GM19351 (cell line): ENCODE results near the gene NEDD4L.
"Not testable (repeated sequence)": the region's sequence is repeated elsewhere in the genome, so short reads cannot be mapped to it uniquely, and the experiment has no call there.

Experiments
- ATAC-seq: cut with Tn5 transposase; IDR thresholded peaks from one replicate; pipeline ENCODE4 v1.9.1; 2021; ENCODE audit warnings: mild to moderate bottlenecking, moderate library complexity; ENCODE audit not compliant: unreplicated experiment

Gene NEDD4L

DNA sequence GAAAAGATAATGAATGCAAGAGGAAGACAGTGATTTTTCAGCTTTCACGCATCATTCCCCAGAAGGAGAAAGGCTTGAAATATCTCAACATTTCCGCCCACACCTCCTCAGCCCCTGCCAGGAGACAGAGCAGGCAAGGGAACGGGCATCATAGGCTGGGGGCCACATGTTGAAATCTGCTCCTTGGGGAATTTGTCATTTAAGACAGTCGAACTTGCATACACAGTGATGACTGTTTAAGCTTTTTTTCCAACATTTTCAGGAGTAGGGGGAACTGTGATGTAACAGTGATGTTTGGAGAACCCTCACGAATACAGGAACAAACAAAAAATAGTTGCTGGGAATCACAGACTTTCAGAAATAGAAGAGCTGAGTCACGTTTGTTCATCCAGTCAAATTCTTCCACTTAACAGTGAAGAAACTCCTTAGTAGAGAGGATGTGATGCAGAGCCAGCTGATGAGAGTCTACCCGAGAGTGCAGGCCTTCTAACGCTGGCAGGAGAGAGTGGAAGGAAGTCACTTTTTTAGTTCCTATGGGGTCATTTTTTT, 318.1 kb downstream of the NEDD4L start:
- no peak for ATAC-seq

DNA sequence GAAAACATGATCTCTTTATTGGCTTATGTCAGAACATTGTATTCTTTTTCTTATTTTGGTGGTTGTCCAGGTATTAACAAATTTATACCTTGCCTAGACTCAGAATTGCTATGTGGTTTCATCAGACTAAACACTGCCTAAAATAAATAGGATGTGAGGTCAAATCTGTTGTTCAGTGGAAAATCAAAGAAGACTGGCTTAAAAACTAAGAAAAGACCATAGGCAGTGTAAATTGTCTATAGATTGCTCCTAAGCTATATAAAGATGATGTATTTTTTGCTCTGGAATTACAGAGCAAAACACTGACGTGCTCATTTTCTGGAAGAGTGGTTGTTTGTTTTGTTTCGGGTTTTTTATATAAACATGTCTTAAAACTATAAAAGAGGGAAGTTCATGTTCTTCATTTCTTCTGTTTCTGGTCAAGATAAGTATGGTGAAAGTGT, 318.8 kb downstream of the NEDD4L start:
- no peak for ATAC-seq

DNA sequence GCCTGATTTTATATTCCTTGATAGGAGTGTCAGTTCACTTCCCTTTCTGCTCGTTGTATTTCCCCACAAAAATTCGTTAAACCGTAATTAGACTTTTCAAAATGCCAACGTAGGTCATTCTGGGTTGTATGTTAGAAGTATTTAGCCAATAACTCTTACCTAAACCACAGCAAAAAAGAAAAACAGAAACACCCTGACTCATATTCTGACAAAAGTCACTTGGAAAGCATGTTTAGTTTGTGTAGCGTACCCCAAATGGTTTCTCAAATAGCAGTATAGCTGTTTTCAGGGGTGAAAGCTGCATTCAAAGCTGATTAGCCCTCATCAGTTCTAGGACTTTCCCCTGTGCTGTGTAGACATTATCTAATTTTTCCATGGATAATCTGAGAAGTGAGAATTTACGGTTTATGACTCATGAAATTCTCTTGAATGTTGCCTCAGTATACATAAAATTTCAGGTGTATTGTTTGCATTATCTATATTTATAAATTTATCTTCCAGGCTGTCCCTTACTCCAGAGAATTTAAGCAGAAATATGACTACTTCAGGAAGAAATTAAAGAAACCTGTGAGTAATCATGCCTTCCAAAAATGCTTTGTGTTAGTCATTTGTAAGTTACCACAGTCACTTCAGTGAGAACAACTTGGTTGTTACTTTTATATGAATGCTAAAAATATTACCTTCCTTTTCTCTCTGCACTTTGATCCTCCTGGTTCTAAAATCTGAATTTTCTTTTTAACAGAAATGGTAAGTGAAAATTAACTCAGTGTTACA, 319.9 kb downstream of the NEDD4L start:
- ATAC-seq = no peak

DNA sequence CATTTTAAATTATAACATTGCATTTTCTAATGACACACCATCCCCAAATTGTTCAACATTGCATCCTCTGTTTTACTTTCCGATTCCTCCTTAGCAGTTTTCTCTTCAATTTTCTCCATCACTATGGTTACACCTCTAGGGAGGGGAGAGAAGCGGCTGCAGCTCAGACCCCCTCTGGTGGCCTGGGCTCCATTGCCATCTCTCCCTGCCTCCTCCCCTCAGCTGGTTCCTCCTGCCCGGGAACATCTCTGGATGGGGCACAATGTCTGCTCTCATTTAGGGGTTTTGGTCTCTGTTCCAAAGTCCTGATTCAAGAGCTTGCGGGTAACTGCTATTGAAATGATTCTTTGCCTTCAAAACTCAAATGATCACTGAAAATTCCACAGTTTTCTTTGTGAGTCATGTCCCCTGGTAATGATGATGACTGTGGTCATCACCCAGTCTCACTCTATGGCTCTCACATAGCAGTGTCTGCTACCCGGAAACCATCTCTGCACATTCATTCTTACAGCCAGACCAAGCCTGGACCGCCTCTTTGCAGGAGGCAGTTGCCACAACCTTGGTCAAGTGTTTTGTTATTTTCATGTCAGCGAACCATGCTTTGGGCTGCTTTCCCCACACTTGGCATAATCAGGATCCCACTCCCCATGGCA, 321.0 kb downstream of the NEDD4L start:
- no peak for ATAC-seq

DNA sequence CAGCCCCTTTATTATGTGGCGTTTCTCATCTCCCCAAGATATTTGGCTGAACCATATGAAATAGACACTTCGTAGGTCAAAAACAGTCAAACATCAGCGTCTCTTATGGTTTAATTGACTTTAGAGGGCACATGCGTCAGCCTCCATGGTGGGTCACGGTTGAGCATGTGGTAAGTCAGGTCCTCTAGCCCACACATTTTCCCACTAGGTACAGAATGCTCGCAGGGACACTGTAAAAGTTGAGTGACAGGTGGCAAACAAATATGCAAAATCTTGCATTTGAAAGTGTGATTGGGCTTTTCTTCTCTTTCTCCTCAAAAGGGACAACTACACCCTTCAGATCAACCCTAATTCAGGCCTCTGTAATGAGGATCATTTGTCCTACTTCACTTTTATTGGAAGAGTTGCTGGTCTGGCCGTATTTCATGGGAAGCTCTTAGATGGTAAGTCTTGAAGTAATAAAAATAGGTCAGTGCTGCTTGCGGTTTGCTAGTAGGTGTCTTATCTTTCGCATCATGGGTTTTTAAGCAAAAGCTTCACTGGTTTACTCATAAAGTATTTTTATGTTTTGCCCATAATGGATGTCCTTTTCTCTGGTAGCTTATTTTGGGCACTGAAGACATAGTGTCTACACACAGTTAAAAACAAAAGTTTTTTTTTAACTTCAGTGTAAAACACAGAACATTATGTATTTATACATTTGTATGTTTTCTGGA, 323.6 kb downstream of the NEDD4L start:
- no peak for ATAC-seq

DNA sequence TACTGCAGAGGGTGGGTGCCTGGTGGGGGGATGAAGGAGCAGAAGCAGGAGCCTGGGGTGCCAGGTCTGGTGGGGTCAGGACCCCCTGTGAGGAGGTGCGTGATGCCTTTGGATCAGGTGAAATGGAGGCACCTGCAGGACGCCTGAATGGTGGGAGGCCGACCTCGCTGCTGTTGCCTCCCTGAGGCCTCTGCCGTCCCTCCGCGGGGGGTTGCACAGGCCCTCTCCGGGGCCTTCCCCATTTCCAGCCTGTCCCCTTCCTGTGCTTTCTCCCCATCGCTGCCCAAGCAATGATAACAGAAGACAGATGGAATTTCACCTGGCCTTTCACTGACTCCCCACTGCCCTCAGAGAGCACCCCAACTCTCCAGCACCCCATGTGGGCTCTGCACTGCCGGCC, 325.6 kb downstream of the NEDD4L start:
- no peak for ATAC-seq

DNA sequence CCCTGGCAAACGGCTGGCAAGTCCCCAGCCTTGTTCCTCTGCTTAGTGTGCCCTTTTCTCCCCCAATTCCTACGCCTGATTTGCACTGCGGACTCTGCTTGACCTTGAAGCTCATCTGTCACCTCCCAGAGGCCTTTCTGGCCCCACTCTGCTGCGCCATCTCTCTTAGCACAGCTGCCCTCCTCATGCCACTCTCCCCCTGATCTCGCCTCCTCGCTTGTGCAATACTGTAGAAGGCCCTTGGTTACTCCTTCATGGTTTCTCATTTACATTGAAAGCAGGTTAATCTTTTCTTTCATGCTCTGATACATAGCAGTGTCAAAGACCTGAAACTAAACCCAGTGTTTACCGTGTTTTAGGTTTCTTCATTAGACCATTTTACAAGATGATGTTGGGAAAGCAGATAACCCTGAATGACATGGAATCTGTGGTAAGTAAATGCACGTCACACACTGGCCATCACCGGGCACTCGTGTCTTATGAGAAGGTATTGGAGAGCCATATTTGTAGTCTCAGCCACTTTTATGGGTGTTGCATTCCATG, 326.1 kb downstream of the NEDD4L start:
- ATAC-seq = no peak

DNA sequence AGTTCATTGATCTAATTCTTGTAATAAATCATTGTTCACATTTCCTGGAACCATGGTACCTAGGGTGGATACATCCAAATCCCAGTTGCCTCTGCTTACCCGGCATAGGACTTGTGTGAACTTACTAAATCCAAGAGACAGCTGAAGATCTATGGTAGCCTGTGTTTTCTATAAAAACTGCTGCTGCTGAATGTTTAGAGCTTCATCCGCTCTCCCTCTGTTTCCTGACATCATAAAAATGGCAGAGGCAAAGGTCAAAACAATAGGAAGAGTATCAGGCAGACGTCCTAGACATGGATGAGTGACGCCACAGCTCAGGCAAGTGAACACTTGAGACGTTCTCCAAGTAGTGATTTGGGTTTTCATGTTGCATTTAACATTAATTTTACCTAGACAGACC, 326.6 kb downstream of the NEDD4L start:
- ATAC-seq = no peak

DNA sequence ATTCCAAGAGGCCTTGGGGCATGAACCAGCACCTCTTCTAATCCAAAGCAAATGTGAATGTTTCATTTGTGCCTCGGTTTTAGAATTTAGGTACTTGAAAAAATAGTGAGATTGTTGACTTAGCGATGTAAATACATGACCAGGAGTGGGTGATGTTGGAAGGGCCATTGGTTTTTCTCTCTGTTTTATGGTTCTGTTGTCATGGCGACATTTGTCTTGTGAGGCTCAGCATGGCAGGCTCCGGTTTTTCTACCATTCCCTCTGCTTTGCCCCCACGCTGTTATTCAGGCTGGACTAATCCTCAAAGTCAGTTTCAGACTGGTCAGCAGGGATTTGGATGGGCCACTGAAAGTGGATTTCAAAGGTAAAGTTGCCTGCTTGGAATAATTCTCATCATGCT, 329.5 kb downstream of the NEDD4L start:
- no peak for ATAC-seq

DNA sequence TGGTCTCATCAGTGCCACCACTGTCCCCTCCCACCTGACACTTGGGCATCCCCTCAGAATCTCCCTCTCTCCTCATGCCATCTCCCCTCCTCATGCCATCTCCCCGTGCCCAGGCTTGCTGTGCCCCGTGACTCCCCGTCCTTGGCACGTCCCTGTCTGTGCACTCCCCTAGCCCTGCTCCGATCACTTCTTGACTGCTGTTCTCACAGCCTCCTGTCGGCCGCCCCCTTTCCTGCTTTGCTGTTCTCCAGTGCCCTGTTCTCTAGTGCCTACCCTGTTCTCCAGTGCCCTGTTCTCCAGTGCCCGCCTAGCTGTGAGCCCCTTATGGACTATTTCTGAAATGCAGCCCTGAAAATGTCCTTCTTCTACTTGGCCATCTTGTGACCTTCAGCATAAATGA, 331.0 kb downstream of the NEDD4L start:
- no peak for ATAC-seq

DNA sequence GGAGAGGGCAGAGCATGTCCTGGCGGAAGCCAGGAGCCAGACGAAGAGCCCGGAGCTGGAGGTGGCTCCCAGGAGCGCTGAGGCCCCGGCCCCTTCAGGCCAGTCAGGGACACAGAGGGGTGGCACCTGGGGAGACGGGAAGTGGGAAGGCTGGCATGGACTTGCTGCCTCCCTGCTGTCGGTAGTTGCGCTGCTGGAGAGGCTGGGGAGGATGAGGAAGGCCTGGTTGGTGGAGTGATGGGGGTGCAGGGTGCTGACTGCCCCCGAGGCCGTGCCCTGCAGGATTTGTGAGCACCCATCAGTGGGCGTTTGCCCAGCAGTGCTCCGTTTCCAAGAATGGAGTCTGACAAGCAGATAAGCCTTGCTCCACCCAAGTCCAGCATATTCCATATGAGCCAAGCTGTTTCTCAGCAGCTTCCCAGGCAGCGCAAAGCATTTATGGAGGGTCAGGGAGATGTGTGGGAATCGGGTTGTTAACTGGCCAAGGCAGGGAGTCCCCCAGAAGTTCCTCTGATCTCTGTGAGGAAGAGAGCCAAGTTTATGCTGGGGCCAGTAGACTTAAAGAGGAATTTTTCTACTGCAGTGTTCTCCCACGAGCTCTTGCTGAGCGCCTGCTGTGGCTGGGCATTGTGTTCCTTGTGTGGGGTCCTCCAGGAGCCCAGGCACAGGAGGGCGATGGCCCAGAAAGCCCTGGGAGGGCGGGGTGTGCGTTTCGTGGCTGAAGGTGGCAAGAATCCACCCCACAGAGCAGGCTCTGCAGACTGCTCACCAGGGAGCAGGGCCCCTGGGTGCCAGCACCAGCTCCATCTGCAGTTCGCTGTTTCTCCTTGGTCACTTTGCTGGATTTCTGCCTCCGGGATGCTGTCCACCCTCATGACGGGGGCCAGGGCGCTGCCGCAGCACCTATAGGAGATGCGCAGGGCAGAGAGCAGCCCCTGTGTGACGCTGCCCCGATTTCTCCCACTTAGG, 334.7 kb downstream of the NEDD4L start:
- ATAC-seq = no peak

DNA sequence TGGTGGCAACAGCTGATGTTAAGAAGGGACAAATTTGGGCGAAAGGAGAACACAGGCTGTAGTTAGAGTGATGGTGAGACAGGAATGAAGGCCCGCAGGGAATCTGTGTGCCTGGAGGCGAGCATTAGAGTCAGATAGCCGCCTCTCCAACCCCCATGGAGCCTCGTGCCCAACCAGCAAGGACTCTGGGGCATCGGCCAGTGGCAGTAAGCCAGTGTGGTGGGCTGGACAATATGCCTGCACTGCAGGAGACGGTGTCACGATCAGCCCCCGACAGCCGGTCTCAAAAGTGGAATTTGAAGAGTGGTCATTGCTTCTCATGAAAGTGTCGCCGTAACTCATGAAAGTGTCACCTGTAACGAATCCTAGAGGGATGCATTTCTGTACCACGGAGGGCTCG, 335.4 kb downstream of the NEDD4L start:
- ATAC-seq = no peak

DNA sequence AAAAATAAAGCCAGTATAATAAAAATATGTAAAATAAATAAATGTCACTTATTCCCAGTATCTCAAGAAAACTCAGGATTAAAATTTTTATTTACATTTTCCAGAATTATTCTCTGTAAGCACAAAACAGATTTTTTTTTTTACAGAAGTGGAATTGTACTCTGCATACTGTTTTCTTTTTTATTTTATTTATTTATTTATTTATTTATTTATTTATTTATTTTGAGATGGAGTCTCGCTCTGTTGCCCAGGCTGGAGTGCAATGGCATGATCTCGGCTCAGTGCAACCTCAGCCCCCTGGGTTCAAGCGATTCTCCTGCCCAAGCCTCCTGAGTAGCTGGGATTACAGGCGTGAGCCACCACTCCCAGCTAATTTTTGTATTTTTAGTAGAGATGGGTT, 336.1 kb downstream of the NEDD4L start:
- ATAC-seq = not testable (repeated sequence)

DNA sequence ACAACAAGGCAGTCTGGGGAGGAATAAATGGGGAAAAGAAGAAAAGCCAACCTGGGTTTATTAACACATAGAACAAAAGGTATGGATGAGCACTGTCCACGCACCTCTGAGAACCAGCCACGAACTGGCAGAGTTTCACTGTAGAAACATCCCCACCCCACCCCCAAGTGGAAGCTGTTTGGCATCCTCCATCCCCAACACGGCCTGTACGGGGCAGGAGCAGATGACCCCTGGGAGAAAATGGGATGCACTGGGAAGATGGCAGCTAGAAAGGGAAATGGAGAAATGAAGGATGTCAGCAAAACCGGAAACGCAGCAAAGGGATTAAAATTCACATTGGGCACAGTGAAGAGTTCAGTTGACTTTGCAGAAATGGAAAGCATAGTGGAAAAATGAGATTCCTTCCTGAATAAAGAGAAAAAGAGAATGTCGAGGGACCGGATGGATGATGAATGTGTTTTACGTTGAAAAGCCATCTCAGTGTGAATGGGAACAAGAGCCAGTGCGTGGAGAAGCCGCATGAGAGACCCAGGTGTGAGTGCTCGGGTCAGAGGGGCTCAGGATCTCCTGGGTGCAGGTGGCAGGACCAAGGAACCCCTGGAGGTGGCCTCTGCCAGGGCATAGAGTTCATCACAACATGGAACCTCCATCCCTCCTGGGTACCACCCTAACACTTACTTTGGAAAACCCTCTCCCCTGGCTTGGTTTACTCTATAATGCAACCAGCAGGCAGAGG, 337.8 kb downstream of the NEDD4L start:
- no peak for ATAC-seq

DNA sequence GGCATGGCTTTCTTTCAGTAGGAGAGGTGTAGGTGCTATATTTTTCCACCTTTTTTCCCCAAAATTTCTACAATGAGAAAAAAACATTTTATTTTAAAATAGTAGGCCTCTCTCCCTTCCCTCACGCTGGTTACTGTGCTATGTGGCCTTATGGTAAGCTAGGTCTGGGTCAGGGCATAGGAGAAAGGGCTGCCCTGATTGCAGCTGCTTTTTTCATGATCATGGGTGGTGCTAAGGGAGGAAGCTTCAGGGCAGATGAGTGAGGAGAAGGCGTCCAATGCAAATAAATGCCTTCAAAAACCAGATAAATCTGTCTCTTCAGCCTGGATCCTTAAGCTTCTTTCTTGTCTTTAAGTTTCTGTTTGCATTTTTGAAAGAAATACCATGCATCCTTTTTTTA, 338.4 kb downstream of the NEDD4L start:
- no peak for ATAC-seq

DNA sequence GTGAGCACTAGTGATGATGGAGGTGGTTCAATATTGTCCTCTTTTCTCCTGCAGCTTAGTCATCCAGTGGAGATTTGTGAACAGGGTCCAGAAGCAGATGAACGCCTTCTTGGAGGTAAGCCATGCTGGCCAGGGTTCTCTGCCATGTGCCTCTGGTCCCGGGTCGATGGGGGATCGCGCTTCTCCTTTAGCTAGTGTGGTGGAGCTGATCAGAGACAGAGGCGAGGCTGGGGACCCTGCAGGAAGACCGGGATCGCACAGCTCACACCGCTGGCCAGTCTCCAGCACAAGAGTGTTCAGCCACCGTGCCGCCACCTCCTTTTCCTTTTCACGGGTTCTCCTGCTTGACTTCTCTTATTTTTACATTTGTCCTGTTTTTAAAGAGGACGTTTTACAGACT, 341.4 kb downstream of the NEDD4L start:
- ATAC-seq = no peak

DNA sequence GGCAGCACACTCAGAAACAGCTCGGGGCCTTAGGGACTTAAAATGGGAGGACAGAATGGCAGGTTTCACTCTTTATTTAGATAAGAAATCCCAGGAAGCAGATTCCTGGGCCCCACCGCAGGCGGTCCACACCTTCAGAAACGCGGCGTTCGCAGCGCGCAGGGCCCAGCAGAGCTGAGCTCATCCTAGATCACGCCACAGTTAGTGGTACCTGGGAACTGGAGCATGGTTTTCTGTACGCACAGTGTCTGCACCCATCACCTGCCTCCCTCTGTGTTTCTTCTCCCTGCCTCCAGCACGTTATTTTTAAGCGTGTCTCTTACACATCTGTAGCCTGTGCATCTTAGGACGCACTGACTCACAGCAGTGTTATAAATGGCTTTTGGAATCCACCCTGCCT, 342.8 kb downstream of the NEDD4L start:
- ATAC-seq = no peak

DNA sequence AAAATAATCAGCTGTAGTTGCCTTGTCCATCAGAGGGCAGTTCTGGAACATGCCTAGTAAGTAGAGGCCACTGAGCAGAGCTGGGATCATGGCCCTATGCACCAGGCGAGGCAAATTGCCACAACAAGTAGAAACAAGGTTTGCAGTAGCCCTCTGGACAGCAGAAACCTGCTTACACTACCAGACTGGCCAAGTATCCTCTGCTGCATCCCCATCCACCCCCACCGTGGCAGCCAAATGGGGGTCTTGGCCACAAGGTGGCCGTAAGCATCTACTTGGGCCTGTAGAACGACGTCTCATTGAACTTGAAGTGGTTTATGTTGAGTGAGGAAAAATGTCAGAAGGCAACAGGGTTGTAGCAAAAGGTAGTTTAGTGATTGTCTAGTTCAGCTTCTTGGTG, 343.7 kb downstream of the NEDD4L start:
- ATAC-seq = no peak

DNA sequence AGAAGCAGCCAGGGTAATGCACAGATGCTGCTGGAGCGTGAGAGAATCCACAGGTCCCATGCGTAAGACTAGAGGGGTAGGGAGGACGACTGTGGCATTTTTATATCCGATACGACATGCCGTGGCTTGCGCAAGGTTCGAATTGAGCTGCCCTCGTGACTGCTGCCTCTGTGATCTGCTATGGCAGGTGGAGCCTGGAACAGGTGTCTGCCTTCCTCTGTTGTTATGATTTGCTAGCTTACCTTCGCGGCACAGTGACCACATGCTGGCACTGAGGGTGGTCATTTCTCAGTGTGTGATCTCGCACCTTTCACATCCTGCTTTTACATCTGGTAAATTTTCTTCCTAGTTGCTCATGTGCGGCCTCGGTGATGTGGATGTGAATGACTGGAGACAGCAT, 344.7 kb downstream of the NEDD4L start:
- no peak for ATAC-seq

DNA sequence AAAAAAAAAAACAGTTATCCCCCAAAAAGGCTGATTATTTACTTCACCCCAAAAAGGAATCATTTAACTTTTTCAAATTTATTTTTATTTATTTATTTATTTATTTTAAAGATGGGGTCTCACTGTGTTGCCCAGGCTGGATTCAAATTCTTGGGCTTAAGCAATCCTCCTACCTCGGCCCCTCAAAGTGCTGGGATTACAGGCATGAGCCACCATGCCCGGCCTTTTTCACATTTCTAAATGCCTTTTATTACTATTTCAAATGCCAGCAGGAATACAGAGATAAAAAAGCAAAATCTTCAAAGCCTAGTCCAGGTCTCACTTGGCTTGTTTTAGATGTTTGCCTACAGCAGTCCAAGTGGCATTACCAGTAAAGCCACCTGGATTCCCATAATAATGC, 345.7 kb downstream of the NEDD4L start:
- ATAC-seq = no peak
